ENCODE data around the gene SHISA2.
"Not testable (repeated sequence)": the region's sequence is repeated elsewhere in the genome, so short reads cannot be mapped to it uniquely, and the experiment has no call there.

- not testable (repeated sequence) for TF ChIP-seq CTCF (conservative IDR thresholded peaks at IDR 0.05; ENCODE audit: low read length); EZH2phosphoT487 (IDR thresholded peaks at IDR 0.05; ENCODE audit: borderline replicate concordance)
Measured at GRCh38 chr13:26069642-26070041, 17.8 kb upstream of the SHISA2 start.
